IgD-negative memory B cell (primary cell): Measurements from ENCODE around the gene ITGA8. TPM values are rescaled to one million over a fixed set of nuclear protein-coding genes. Genes with fewer than 3 reads are reported as not detected.
A peak's percentile ranks its signal among the peaks of the same experiment; 100 is the strongest.
"Not testable (repeated sequence)": the region's sequence is repeated elsewhere in the genome, so short reads cannot be mapped to it uniquely, and the experiment has no call there.

ENCODE experiments used
- H3K27ac Mint-ChIP-seq, 3 donors: one replicate each; pipeline ENCODE4 v1.8.0; 2020 to 2022; ENCODE audit warnings: mild to moderate bottlenecking in 3 of 3, mixed read lengths in 3 of 3, moderate library complexity in 1 of 3
- H3K27me3 Mint-ChIP-seq: one replicate; pipeline ENCODE4 v1.8.0; 2021; ENCODE audit warnings: mixed read lengths
- H3K36me3 Mint-ChIP-seq: one replicate; pipeline ENCODE4 v1.8.0; 2020; ENCODE audit warnings: mild to moderate bottlenecking, mixed read lengths
- H3K4me1 Mint-ChIP-seq, 3 donors: one replicate each; pipeline ENCODE4 v1.8.0; 2020 to 2022; ENCODE audit warnings: mixed read lengths in 3 of 3, mild to moderate bottlenecking in 1 of 3
- H3K4me3 Mint-ChIP-seq, 4 donors: one replicate each; pipeline ENCODE4 v1.8.0; 2020 to 2022; ENCODE audit warnings: mild to moderate bottlenecking in 4 of 4, mixed read lengths in 4 of 4, moderate library complexity in 3 of 4
- H3K9me3 Mint-ChIP-seq, 3 donors: one replicate each; pipeline ENCODE4 v1.8.0; 2020 to 2021; ENCODE audit warnings: mixed read lengths in 3 of 3, mild to moderate bottlenecking in 1 of 3
- polyA plus RNA-seq: library from polyadenylated mRNA; unstranded; fragments of 300-500 nt; fragmentation: Illumina TruSeq; gene quantifications from one replicate; pipeline ENCODE4 v1.2.3, GENCODE V29; 2021

The ITGA8 gene
- polyA plus RNA-seq, 1 donor from 2014 or later, result not detected

GRCh38 chr10:15483215-15484075 is 236.3 kb downstream of the ITGA8 start:
- Mint-ChIP-seq H3K4me3 (no peak overlapping the region), H3K27me3 (peaks cover 2% of the 10 kb centered on the region), H3K9me3 (peaks cover 2 to 7% (median 4%) of the 10 kb centered on the region in 3 donors), H3K4me1 (no peaks in the 10 kb centered on the region), H3K36me3 (peaks cover 1% of the 10 kb centered on the region), H3K27ac (peak overlapping the region in 1 of 3 donors; percentile 64)

- Mint-ChIP-seq H3K27me3 (peaks cover 2% of the 10 kb centered on the region), H3K4me1 (no peaks in the 10 kb centered on the region), H3K9me3 (peaks cover 1 to 7% (median 3%) of the 10 kb centered on the region in 3 donors), H3K36me3 (peaks cover 1% of the 10 kb centered on the region), H3K4me3 (no peak overlapping the region), H3K27ac (no peak overlapping the region)
Observed at GRCh38 chr10:15482156-15482555, 237.6 kb downstream of the ITGA8 start.

GRCh38 chr10:15478950-15479349 is 240.8 kb downstream of the ITGA8 start:
- Mint-ChIP-seq H3K27ac (no peak overlapping the region), H3K27me3 (peaks cover 2% of the 10 kb centered on the region), H3K36me3 (peaks cover 1% of the 10 kb centered on the region), H3K4me1 (no peaks in the 10 kb centered on the region), H3K4me3 (no peak overlapping the region), H3K9me3 (peaks cover 1 to 12% (median 6%) of the 10 kb centered on the region in 3 donors)

GRCh38 chr10:15478429-15478828 is 241.3 kb downstream of the ITGA8 start:
- no peak overlapping the region for H3K4me3 Mint-ChIP-seq
- H3K36me3 Mint-ChIP-seq, result peaks cover 1% of the 10 kb centered on the region
- H3K27ac Mint-ChIP-seq, result no peak overlapping the region
- no peaks in the 10 kb centered on the region for H3K4me1 Mint-ChIP-seq
- H3K27me3 Mint-ChIP-seq, result peaks cover 2% of the 10 kb centered on the region
- H3K9me3 Mint-ChIP-seq, result peaks cover 1 to 12% (median 6%) of the 10 kb centered on the region in 3 donors

GRCh38 chr10:15476337-15476736 is 243.4 kb downstream of the ITGA8 start:
- no peak overlapping the region for H3K27ac Mint-ChIP-seq
- H3K4me3 Mint-ChIP-seq, result no peak overlapping the region
- H3K36me3 Mint-ChIP-seq, result peaks cover 1% of the 10 kb centered on the region
- peaks cover 0 to 6% (median 5%) of the 10 kb centered on the region in 3 donors for H3K9me3 Mint-ChIP-seq
- H3K4me1 Mint-ChIP-seq, result no peaks in the 10 kb centered on the region
- peaks cover 2% of the 10 kb centered on the region for H3K27me3 Mint-ChIP-seq

GRCh38 chr10:15475439-15475838 is 244.3 kb downstream of the ITGA8 start:
- H3K9me3 Mint-ChIP-seq, H3K4me3 Mint-ChIP-seq, H3K27me3 Mint-ChIP-seq, H3K27ac Mint-ChIP-seq, H3K4me1 Mint-ChIP-seq, H3K36me3 Mint-ChIP-seq: not testable (repeated sequence)

- Mint-ChIP-seq H3K27ac (no peak overlapping the region), H3K4me1 (no peaks in the 10 kb centered on the region), H3K9me3 (peaks cover 0 to 6% (median 5%) of the 10 kb centered on the region in 3 donors), H3K36me3 (peaks cover 1% of the 10 kb centered on the region), H3K27me3 (peaks cover 3% of the 10 kb centered on the region), H3K4me3 (no peak overlapping the region)
Observed at GRCh38 chr10:15474671-15475070, 245.1 kb downstream of the ITGA8 start.

- no peaks in the 10 kb centered on the region for H3K36me3 Mint-ChIP-seq
- H3K9me3 Mint-ChIP-seq, result peaks cover 0 to 7% (median 5%) of the 10 kb centered on the region in 3 donors
- H3K27me3 Mint-ChIP-seq, result peaks cover 3% of the 10 kb centered on the region
Observed at GRCh38 chr10:15473396-15473767, 246.3 kb downstream of the ITGA8 start.

GRCh38 chr10:15472431-15473395 is 247.0 kb downstream of the ITGA8 start:
- H3K9me3 Mint-ChIP-seq, result peaks cover 0 to 7% (median 5%) of the 10 kb centered on the region in 3 donors
- H3K4me1 Mint-ChIP-seq, result peaks cover 0 to 1% (median 0%) of the 10 kb centered on the region in 3 donors
- H3K4me3 Mint-ChIP-seq, result no peak overlapping the region
- no peak overlapping the region for H3K27ac Mint-ChIP-seq
- peaks cover 3% of the 10 kb centered on the region for H3K27me3 Mint-ChIP-seq
- no peaks in the 10 kb centered on the region for H3K36me3 Mint-ChIP-seq

More at GRCh38 chr10:15473396-15473767, 246.3 kb downstream of the ITGA8 start:
- H3K27ac Mint-ChIP-seq, result no peak overlapping the region
- H3K4me1 Mint-ChIP-seq, result peaks cover 0 to 1% (median 0%) of the 10 kb centered on the region in 3 donors
- H3K4me3 Mint-ChIP-seq, result no peak overlapping the region

- H3K4me1 Mint-ChIP-seq, result peaks cover 0 to 1% (median 0%) of the 10 kb centered on the region in 3 donors
- H3K27ac Mint-ChIP-seq, result no peak overlapping the region
- peaks cover 0 to 6% (median 5%) of the 10 kb centered on the region in 3 donors for H3K9me3 Mint-ChIP-seq
- no peaks in the 10 kb centered on the region for H3K36me3 Mint-ChIP-seq
- H3K27me3 Mint-ChIP-seq, result peaks cover 3% of the 10 kb centered on the region
- no peak overlapping the region for H3K4me3 Mint-ChIP-seq
Observed at GRCh38 chr10:15472008-15472407, 247.7 kb downstream of the ITGA8 start.

GRCh38 chr10:15469111-15469510 is 250.6 kb downstream of the ITGA8 start:
- H3K36me3 Mint-ChIP-seq, result no peaks in the 10 kb centered on the region
- H3K27me3 Mint-ChIP-seq, result peaks cover 3% of the 10 kb centered on the region
- no peak overlapping the region for H3K27ac Mint-ChIP-seq
- H3K4me1 Mint-ChIP-seq, result peaks cover 0 to 1% (median 0%) of the 10 kb centered on the region in 3 donors
- no peak overlapping the region for H3K4me3 Mint-ChIP-seq
- peaks cover 1 to 3% (median 3%) of the 10 kb centered on the region in 3 donors for H3K9me3 Mint-ChIP-seq

- H3K4me1 Mint-ChIP-seq, result peaks cover 0 to 1% (median 0%) of the 10 kb centered on the region in 3 donors
- no peak overlapping the region for H3K27ac Mint-ChIP-seq
- H3K36me3 Mint-ChIP-seq, result no peaks in the 10 kb centered on the region
- no peak overlapping the region for H3K4me3 Mint-ChIP-seq
- peaks cover 4% of the 10 kb centered on the region for H3K27me3 Mint-ChIP-seq
- H3K9me3 Mint-ChIP-seq, result peaks cover 0 to 10% (median 4%) of the 10 kb centered on the region in 3 donors
Observed at GRCh38 chr10:15464381-15464780, 255.3 kb downstream of the ITGA8 start.
